MV-4-11 (cell line): ENCODE data around the gene PLK5.
"Not testable (repeated sequence)": the region's sequence is repeated elsewhere in the genome, so short reads cannot be mapped to it uniquely, and the experiment has no call there.

Source experiments
- DNase-seq: peaks from one replicate; lab custom pipeline; 2025; lab: John Stamatoyannopoulos, UW

The PLK5 gene

GRCh38 chr19:1507763-1508506 is 15.9 kb upstream of the PLK5 start:
- peak; percentile 93 for DNase-seq

- DNase-seq: no peak
Measured at GRCh38 chr19:1508507-1508856, 15.4 kb upstream of the PLK5 start.

- DNase-seq: no peak
Measured at GRCh38 chr19:1509602-1510441, 14.1 kb upstream of the PLK5 start.

GRCh38 chr19:1510442-1510806 is 13.5 kb upstream of the PLK5 start:
- no peak for DNase-seq

GRCh38 chr19:1510807-1511206 is 13.1 kb upstream of the PLK5 start:
- DNase-seq: no peak

- no peak for DNase-seq
Measured at GRCh38 chr19:1511318-1512317, 12.3 kb upstream of the PLK5 start.

GRCh38 chr19:1512671-1513498 is 11.0 kb upstream of the PLK5 start, which contains the start of gene ADAMTSL5:
Gene ADAMTSL5, minus strand, starts transcription at chr19:1513019. Its CDS starts 2,076 bp downstream, at chr19:1510943.
- DNase-seq: peak; percentile 33

GRCh38 chr19:1513499-1514294 is 10.2 kb upstream of the PLK5 start:
- peak; percentile 40 for DNase-seq

- DNase-seq: no peak
Measured at GRCh38 chr19:1514295-1514661, 9.6 kb upstream of the PLK5 start.

- DNase-seq: no peak
Measured at GRCh38 chr19:1514986-1515721, 8.7 kb upstream of the PLK5 start.

- DNase-seq: no peak
Measured at GRCh38 chr19:1516395-1516753, 7.5 kb upstream of the PLK5 start.

- DNase-seq: no peak
Measured at GRCh38 chr19:1518471-1518870, 5.4 kb upstream of the PLK5 start.

GRCh38 chr19:1519802-1520201 is 4.1 kb upstream of the PLK5 start:
- DNase-seq: not testable (repeated sequence)

GRCh38 chr19:1520203-1520780 is 3.6 kb upstream of the PLK5 start:
- DNase-seq: no peak

- no peak for DNase-seq
Measured at GRCh38 chr19:1521636-1522035, 2.2 kb upstream of the PLK5 start.

GRCh38 chr19:1522061-1522460 is 1.8 kb upstream of the PLK5 start:
- no peak for DNase-seq

GRCh38 chr19:1522838-1523237 is 1.0 kb upstream of the PLK5 start:
- DNase-seq: no peak

- DNase-seq: no peak
Measured at GRCh38 chr19:1524287-1524971, 552 bp downstream of the PLK5 start.

GRCh38 chr19:1524972-1525325 is 1.1 kb downstream of the PLK5 start:
- DNase-seq: no peak
